GM19328 (cell line): ENCODE measurements around the gene PERM1.
A peak's percentile ranks its signal among the peaks of the same experiment; 100 is the strongest.

Source experiments
- ATAC-seq: cut with Tn5 transposase; IDR thresholded peaks from one replicate; pipeline ENCODE4 v1.9.1; 2021; ENCODE audit warnings: mild to moderate bottlenecking, moderate library complexity; ENCODE audit not compliant: unreplicated experiment

PERM1 gene

DNA sequence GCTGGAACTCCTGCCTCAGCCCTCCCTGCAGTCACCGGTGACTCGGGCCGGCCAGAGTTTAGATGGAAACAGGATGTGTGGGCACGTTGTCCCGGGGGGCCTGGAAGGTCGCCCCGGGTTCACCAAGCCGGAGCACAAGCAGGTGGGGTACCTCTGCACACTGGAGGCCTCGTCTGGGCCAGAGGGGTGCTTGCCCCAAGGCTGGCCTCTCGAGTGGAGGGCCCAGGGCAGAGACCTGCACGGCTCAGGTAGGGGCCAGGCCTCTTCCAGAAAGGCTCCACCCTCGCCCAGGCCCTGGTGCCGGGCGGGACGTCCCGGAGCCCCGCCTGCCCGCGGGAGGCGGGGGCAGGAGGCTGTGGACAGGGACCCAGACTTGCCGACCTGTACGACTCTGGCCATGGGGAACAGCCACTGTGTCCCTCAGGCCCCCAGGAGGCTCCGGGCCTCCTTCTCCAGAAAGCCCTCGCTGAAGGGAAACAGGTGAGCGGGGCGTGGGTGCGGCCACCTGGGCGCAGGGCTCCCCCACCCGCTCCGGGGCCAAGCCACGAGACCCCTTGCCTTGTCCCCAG is 15.7 kb downstream of the PERM1 start, which contains the start of gene PLEKHN1:
Gene PLEKHN1 (plus strand): TSS at position 348 of the 569 bp plus-strand sequence. CDS start 50 bp downstream, at position 398.
- ATAC-seq = no peak

DNA sequence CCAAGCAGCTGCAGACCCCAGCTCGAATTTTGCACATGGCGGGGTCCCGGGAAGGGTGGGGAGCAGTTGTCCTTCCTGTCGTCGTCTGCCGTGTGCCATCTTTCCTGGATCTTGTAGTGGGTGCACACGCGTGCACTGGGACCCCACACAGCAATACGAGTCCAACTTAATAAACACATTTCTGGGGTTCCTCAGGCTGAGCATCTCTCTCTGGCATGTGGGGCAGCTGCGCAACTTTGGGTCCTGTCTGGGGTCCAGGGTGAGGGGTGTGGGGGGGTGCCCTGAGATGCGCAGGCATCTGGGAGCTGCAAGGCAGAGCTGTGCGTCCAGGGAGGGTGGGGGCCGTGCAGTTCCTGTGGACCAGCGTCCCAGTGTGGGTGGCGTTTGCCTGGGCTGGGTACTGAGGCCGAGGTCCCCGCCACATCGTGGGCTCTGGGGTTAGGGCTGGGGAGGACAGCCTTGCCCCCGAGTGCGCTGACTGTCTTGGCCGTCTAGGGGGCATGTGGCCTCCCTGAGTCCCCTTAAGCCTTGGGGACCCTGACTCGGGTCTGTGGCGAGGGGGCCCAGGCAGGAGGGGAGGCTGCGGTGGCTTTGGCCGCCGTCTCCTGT is 16.3 kb downstream of the PERM1 start:
- ATAC-seq = no peak

DNA sequence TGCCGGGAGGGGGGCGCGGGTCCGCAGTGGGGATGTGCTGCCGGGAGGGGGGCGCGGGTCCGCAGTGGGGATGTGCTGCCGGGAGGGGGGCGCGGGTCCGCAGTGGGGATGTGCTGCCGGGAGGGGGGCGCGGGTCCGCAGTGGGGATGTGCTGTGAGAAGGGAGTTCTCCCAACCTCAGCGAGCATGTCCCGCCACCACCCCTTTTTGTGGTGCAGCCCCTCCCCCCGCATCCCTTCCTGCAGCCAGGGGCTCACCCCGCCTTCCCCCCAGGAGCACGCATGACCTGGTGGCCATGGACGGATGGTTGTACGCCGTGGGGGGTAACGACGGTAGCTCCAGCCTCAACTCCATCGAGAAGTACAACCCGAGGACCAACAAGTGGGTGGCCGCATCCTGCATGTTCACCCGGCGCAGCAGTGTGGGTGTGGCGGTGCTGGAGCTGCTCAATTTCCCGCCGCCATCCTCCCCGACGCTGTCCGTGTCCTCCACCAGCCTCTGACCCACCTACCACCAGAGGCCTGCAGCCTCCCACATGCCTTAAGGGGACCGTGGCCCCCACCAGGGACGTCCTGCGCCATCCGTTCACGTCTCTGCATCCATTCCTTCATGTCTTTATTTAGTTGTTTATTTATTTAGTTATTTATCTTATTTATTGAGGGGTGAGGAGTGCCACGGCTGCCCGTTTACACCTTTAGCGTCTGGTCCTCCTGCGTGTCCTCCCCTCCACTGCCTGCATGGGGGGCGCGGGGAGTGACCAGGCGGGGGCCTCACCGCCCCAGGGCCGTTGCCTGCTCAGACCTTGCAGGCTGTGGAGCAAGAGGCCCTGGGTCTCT is 17.0 kb downstream of the PERM1 start:
- no peak for ATAC-seq

DNA sequence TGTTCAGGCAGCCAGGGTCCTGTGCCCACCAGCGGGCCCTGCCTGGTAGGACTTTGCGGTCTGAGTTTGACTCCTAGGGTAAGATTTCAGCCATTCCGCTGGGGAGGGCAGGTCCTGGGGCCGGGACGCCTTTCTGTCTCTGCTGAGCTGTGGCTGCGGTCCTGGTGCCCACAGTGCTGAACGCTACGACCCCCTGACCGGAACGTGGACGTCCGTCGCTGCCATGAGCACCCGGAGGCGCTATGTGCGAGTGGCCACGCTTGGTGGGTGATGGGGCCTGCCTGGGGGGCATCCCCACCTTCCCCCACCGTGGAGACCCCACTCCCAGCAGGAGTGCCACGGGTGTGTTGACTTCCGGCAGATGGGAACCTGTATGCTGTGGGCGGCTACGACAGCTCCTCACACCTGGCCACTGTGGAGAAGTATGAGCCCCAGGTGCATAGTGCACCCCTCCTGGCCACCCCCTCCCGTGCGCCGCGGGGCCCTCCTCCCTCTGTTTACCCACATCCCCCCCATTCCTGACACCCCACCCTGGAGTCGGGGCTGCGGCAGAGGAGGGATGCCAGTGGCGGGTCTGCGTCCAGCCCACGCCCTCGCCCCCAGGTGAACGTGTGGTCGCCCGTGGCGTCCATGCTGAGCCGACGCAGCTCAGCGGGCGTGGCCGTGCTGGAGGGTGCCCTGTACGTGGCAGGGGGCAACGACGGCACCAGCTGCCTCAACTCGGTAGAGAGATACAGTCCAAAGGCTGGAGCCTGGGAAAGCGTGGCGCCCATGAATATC is 18.0 kb downstream of the PERM1 start:
- ATAC-seq = no peak

DNA sequence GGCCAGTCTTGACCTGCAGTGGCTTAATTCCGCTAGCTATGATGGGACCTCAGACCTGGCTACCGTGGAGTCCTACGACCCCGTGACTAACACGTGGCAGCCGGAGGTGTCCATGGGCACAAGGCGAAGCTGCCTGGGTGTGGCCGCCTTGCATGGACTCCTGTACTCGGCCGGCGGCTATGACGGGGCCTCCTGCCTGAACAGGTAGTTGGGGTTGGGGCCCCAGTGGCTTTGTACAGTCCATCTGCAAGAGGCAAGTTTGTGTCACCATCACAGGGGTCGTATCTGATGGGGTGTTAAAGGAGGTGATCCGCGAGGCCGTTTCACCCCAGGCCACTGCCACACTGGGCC is 18.6 kb downstream of the PERM1 start:
- ATAC-seq = no peak

DNA sequence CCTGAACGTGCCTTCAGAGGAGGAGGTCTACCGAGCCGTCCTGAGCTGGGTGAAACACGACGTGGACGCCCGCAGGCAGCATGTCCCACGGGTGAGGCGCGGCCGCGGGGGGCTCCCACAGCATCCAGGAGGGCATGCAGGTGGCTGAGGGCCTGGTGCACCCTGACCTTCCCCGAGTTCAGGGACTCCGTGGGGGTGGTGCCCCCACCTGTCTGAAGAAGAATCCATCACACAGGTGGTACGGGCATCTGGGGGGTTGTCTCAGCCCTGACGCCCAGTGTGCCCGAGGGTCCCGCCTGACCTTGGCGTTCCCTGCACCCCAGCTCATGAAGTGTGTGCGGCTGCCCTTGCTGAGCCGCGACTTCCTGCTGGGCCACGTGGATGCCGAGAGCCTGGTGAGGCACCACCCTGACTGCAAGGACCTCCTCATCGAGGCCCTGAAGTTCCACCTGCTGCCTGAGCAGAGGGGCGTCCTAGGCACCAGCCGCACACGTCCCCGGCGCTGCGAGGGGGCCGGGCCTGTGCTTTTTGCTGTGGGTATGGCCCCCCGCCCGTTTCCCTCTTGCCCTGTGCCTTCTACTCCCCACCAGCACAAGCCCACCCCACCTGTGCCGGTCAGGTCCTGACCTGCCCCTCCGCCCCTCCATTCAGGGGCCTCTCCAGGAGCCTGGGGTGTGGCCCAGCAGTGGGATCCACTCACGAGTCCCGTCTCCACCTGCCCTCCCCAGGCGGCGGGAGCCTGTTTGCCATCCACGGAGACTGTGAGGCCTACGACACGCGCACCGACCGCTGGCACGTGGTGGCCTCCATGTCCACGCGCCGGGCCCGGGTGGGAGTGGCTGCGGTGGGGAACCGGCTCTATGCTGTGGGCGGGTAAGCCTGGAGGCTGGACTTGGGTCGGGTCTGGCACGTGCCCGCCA is 19.3 kb downstream of the PERM1 start:
- ATAC-seq = no peak

DNA sequence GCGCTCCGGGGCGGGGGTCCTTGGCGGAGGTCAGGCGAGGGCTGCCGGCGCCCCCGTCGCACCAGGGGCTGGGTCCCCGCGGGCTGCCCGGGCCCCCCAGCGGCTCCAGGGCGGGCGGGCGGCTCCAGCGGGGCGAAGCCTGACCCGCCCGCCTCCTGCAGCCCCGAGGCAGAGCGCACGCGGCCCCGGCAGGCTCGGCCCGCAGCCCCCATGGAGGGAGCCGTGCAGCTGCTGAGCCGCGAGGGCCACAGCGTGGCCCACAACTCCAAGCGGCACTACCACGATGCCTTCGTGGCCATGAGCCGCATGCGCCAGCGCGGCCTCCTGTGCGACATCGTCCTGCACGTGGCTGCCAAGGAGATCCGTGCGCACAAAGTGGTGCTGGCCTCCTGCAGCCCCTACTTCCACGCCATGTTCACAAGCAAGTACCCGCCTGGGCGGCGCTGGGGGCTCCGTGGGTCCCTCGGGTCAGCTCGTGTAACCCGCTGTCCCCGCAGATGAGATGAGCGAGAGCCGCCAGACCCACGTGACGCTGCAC is 20.7 kb downstream of the PERM1 start:
- ATAC-seq = no peak

DNA sequence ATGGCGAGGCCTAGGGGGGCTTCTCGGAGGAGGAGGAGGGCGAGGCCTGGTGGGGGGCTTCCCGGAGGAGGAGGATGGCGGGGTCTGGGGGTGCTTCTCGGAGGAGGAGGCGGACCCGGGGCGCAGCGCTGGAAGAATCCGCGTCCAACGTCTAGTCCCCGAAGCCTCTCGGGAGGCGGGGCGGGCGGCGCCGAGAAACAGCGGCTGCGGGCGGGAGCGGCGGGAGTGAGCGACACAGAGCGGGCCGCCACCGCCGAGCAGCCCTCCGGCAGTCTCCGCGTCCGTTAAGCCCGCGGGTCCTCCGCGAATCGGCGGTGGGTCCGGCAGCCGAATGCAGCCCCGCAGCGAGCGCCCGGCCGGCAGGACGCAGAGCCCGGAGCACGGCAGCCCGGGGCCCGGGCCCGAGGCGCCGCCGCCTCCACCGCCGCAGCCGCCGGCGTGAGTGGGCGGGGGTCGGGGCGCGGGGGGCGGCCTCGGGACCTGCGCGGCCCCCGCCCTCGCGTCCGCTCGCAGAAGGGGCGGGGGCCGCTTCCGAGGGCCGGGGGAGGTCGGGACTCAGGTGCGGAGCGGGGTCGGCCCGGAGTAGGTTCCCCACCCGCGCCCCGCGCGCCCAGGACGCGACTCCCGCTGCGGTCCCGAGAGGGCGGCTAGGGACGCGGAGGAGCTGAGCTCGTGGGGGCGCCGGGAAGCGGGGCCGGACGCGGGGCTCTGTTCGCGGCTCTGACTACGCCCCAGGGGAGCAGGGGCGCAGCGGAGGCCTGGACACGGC is 21.3 kb downstream of the PERM1 start, which contains the start of gene KLHL17:
Gene KLHL17 (plus strand): TSS at position 222 of the 769 bp plus-strand sequence. CDS start 110 bp downstream, at position 332.
- peak; percentile 45 for ATAC-seq

DNA sequence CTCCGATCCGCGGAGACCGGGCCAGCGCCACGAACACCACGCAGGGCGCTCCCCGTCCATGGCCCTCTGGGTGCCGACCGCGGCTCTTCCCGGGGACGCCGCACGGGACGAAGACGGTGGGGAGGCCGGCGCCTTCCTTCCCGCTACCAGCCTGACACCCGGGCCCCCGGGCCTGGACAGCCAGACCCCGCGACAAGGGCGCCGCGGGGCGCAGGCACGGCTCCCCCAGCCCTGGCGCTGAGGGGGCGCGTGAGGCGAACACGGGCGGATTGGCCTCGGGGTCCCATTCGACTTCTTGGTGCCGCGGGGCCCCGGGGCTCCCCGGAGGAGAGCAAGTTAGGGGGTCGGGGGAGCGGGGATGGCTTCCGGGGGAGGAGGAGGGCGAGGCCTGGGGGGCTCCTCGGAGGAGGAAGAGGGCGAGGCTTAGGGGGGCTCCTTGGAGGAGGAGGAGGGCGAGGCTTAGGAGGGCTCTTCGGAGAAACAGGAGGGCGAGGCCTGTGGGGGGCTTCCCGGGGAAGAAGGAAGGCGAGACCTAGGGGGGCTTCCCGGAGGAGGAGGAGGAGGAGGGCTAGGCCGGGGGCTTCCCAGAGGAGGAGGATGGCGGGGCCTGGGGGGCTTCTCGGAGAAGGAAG is 22.0 kb downstream of the PERM1 start:
- no peak for ATAC-seq

DNA sequence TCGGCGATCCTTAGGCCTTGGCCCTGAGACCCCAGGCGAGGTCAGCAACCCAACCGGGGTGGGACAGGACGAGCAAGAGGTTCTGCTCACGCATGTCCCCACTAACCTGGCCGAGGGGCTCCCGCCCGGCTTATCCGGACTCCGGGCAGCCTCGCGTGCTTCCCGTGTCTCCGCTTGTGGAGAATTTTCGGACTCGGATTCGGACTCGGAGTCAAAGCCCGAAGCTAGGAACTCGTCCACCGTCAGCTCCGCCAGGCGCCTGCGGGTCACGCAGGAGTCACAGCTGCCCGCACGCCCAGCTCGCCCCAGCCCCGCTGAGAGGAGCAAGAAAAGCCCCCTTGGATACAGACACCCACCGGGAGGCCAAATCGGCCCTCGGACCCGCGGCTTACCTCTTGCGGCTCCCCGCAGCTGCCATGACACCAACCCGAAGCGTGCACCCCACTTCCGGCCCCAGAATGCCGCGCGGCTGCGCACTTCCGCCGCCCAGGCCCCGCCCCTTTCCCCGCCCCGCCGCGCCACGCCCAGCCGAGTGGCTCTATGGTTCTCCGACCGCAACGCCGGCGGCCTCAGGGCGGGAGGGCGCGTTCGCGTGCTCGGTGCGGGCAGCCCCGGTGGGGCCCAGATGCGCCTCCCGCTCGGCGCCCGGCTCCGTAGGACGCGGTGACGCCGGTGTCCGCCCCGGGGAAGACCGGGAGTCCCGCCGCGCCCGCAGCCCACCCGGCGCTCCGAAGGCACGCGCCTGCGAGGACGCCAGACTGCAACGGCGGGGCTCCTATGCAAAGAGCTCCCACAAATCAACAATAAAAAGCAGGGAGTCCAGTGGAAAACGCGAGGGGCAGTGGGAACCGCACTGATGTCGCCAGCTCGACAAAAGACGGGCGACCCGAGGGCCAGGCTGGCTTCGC is 22.8 kb downstream of the PERM1 start, which contains the start of gene NOC2L:
Gene NOC2L (minus strand): TSS at position 434 of the 908 bp plus-strand sequence. CDS start 16 bp downstream, at position 418.
- ATAC-seq = peak; percentile 55

DNA sequence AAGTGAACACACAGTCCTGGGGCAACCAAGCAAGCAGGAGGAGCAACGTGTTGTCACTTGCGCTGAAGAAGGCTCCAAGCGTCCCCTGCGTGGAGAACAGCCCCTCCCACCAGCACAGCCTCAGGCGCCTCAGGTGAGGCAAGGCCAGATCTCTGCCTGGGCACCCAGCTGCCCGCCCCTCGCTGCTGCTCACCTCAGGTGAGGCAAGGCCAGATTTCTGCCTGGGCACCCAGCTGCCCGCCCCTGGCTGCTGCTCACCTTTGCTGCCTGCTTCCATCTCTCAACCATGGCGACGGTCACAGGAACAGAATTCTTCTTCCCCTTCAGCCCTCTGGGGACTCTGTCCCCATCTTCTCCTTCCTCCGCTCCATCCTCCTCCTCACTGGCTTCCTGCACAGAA is 25.3 kb downstream of the PERM1 start:
- ATAC-seq = no peak

DNA sequence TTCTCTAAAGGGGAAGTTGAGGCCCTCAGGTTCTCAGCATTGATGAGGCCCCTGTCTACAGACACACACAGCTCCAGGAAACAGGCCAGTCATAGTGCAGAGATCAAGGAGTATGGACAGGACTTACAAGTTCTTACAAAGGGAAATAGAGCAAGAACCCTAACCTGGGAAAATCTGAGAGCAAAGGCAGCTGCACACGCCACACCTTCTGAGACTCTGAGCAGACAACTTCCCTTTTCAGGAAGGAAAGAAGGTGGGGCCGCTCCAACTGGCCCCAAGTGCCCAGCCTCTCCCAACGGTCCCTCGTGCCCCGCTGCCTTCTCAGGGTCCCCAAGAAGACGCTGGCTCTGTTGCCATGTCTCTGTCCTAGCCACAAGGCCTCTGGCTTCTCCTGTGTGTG is 26.4 kb downstream of the PERM1 start:
- no peak for ATAC-seq

DNA sequence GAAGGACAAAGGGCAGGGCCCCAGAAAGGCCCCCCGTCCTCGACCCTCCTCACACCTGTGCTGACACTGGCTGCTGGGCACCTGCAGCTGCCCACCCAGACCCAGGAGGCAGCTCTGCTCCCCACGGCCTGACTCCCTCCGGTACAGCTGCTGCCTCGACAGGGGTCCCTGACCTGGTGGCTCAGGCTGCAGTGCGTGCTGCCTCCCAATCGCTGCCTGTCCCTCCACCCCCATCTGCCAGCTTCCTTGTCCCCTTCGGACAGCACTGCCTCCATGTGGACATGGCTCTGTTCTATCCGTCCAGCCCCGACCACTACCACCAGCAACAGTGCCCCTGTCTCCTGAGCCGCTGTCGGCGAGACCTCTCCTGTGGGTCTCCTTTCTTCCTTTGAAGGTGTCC is 27.0 kb downstream of the PERM1 start:
- no peak for ATAC-seq

DNA sequence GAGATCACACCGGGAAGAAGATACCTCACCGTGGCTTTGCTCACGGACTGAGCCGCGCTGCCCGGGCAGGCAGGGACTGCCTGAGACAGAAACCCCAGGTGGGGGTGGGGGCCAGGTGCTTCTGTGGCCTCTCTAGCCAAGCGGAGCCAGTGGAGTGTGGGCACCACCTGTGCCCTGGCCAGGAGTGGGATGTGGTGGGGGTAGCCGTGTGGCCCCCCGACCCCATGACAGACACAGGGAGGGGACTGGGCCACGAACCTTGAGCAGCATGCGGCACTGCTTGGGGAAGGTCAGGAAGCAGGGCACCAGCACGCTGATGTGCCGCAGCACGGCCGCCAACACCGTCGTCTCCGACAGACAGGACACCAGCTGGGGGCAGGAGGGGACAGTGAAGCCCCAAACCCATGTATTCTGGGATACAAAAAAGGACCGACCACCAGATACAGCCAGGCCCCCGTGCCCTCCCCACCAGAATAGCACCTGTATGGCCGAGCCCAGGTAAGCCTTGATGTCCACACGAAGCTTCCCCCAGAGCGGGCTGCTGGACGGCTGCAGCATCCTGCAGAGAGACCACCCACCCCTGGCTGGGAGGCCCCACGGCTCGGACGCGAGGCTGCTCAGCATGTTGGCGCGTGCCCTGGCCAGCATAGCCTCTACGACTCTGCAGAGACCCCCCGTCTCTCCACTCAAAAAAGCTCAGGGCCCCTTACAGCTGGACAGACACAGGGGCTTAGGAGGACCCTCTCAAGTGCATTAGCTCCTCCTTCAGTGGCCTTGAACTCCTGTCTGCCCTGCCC is 28.2 kb downstream of the PERM1 start:
- no peak for ATAC-seq

DNA sequence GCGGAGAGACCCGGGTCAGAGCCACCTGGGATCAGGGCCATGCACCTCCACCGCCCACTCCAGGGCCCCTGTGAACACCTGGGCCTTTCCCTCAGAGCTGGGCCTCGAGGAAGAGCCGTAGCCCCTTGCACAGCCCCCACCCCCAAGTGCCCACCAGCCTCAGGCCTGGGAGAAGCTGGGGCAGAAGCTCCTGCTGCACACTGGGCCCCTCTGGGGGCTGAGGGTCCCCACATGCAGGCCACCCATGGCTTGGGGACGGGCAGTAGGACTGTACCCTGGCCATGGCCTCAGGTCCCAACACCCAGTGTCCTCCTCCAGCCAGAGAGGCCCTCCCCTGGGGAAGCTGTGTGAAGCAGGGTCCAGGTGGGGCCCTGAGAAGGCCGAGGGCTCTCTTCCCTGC is 29.3 kb downstream of the PERM1 start:
- no peak for ATAC-seq

DNA sequence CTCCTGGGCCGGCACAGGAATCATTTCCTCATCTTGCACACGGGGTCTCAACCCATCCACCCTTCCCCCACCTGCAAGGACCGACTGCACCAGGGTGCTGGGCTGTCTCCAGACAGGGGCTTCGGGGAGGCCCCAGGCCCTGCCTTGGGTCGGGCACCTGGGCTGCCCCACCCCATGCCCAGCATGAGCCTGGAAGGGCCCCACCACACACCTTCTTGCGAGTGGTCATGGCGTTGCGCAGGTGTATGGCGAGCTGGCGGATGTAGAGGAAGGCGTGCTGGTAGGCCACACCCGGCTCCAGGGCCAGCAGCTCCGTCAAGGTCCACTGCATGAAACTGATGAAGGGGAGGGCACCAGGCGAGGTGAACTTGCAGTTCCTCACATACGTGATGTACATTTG is 29.7 kb downstream of the PERM1 start:
- ATAC-seq = no peak

DNA sequence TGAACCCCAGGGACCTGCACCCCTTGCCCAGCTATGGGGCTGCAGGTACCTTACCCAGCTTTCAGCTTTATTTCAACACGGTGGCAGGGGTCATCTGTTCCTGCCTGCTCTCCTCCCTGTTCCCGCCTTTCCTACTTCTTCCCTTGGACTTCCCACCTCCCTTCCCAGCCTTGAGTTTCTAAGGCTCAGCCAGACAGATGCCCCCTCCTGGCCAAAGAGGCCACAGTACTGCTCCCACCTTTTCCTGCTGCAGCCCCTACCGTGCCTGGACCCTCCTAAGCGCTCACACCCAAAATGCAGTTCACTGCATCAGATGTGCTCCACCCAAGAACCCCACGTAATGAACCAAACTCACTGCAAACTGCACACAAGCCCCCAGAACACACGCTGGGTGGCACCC is 30.5 kb downstream of the PERM1 start:
- no peak for ATAC-seq
